Smooth muscle cell (in vitro differentiated cells): ENCODE results near the gene TRAK1. TPM values are rescaled to one million over a fixed set of nuclear protein-coding genes. Genes with fewer than 3 reads are reported as not detected.
A peak's percentile ranks its signal among the peaks of the same experiment; 100 is the strongest.

Experiments used
- DNase-seq: peaks from one replicate; lab custom pipeline; 2025; ENCODE audit not compliant: unreplicated experiment; lab: John Stamatoyannopoulos, UW
- H2AFZ ChIP-seq: fragments of 200-600 bp; sonication (generic); 2 replicates; pipeline ENCODE4 v1.6.0; 2016; ENCODE audit warnings: antibody characterized with exemption, low read depth, mild to moderate bottlenecking
- H3F3A ChIP-seq: fragments of 200-600 bp; sonication (generic); 2 replicates; pipeline ENCODE4 v1.6.0; 2017; ENCODE audit warnings: antibody characterized with exemption, low read depth
- H3K27ac ChIP-seq: fragments of 200-600 bp; sonication (generic); 2 replicates; pipeline ENCODE4 v1.5.1; 2016; ENCODE audit warnings: low read depth, mild to moderate bottlenecking
- H3K27me3 ChIP-seq: fragments of 200-600 bp; sonication (generic); 2 replicates; pipeline ENCODE4 v1.6.1; 2016; ENCODE audit warnings: low read depth, mild to moderate bottlenecking
- H3K36me3 ChIP-seq: fragments of 200-600 bp; sonication (generic); 2 replicates; pipeline ENCODE4 v1.5.1; 2016; ENCODE audit warnings: low read depth
- H3K4me1 ChIP-seq: fragments of 200-600 bp; sonication (generic); 2 replicates; pipeline ENCODE4 v1.5.1; 2016; ENCODE audit warnings: low read depth
- H3K4me2 ChIP-seq: fragments of 200-600 bp; sonication (generic); 2 replicates; pipeline ENCODE4 v1.6.0; 2016; ENCODE audit warnings: mild to moderate bottlenecking
- H3K4me3 ChIP-seq: fragments of 200-600 bp; sonication (generic); 2 replicates; pipeline ENCODE4 v1.5.1; 2016; ENCODE audit warnings: mild to moderate bottlenecking
- H3K79me2 ChIP-seq: fragments of 200-600 bp; sonication (generic); 2 replicates; pipeline ENCODE4 v1.6.0; 2016; ENCODE audit warnings: low read depth, mild to moderate bottlenecking
- H3K9ac ChIP-seq: fragments of 200-600 bp; sonication (generic); 2 replicates; pipeline ENCODE4 v1.6.0; 2016; ENCODE audit warnings: low read depth
- H3K9me3 ChIP-seq: fragments of 200-600 bp; sonication (generic); replicated peaks from 2 replicates; pipeline ENCODE4 v1.5.1; 2016; ENCODE audit warnings: low read depth
- H4K20me1 ChIP-seq: fragments of 200-600 bp; sonication (generic); 2 replicates; pipeline ENCODE4 v1.6.0; 2016; ENCODE audit warnings: low read depth
- CTCF ChIP-seq: fragments of 200-600 bp; sonication (generic); IDR thresholded peaks from 2 replicates; pipeline ENCODE4 v1.5.1; 2017; ENCODE audit warnings: borderline replicate concordance, mild to moderate bottlenecking, antibody characterized with exemption; ENCODE audit not compliant: insufficient read depth, poor library complexity, severe bottlenecking
- WGBS: methylation state at CpG from one replicate; pipeline ENCODE4 v1.1.7; 2016; ENCODE audit warnings: low lambda C conversion rate; 5-methylcytosine and 5-hydroxymethylcytosine counted together
- polyA plus RNA-seq: library from polyadenylated mRNA; unstranded; fragments of >200 nt; fragmentation: Nextera tagmentation; extraction: Ambion mirVana; gene quantifications from 2 replicates; pipeline ENCODE4 v1.2.1, GENCODE V29; 2016
- total RNA-seq: library from RNA; depleted of rRNA; stranded (reverse); fragments of >200 nt; gene quantifications from 2 replicates; pipeline ENCODE4 v1.2.3, GENCODE V29; 2014

TRAK1 gene
- total and polyA plus RNA-seq, 2 experiments from 2014 or later = 8.7 to 16.3 TPM

GRCh38 chr3:42224658-42225421 lies 133.7 kb downstream of the TRAK1 start:
- Histone ChIP-seq H3K4me2 (peak overlapping the region; percentile 66), H2AFZ (no peak overlapping the region), H3K27me3 (no peaks in the 10 kb centered on the region), H3K36me3 (no peaks in the 10 kb centered on the region), H4K20me1 (no peaks in the 10 kb centered on the region), H3K79me2 (no peaks in the 10 kb centered on the region), H3K27ac (peak overlapping the region; percentile 8), H3F3A (no peaks in the 10 kb centered on the region), H3K9ac (no peak overlapping the region), H3K4me1 (no peaks in the 10 kb centered on the region), H3K9me3 (no peaks in the 10 kb centered on the region), H3K4me3 (no peak overlapping the region)
- TF ChIP-seq CTCF = no peak
- WGBS = 69% methylated on average over 12 of the region's 12 CpGs
- DNase-seq = no peak

GRCh38 chr3:42225486-42226363 lies 134.6 kb downstream of the TRAK1 start:
- no peak overlapping the region for H3K4me3 ChIP-seq
- no peak for DNase-seq
- H3K79me2 ChIP-seq = no peaks in the 10 kb centered on the region
- no peak overlapping the region for H2AFZ ChIP-seq
- no peaks in the 10 kb centered on the region for H3F3A ChIP-seq
- no peaks in the 10 kb centered on the region for H3K36me3 ChIP-seq
- H4K20me1 ChIP-seq = no peaks in the 10 kb centered on the region
- no peaks in the 10 kb centered on the region for H3K4me1 ChIP-seq
- H3K4me2 ChIP-seq = no peak overlapping the region
- H3K27me3 ChIP-seq = no peaks in the 10 kb centered on the region
- no peak for TF ChIP-seq CTCF
- WGBS = 88% methylated on average over 5 of the region's 5 CpGs
- no peaks in the 10 kb centered on the region for H3K9me3 ChIP-seq
- H3K27ac ChIP-seq = peak overlapping the region; percentile 8
- H3K9ac ChIP-seq = no peak overlapping the region

- Histone ChIP-seq H3K36me3 (no peaks in the 10 kb centered on the region), H4K20me1 (no peaks in the 10 kb centered on the region), H3K9me3 (no peaks in the 10 kb centered on the region), H3K9ac (no peak overlapping the region), H3K27me3 (no peaks in the 10 kb centered on the region), H3K4me1 (no peaks in the 10 kb centered on the region), H3K27ac (no peak overlapping the region), H3K4me2 (no peak overlapping the region), H3K4me3 (no peak overlapping the region), H2AFZ (no peak overlapping the region), H3F3A (no peaks in the 10 kb centered on the region), H3K79me2 (no peaks in the 10 kb centered on the region)
- DNase-seq = no peak
- no peak for TF ChIP-seq CTCF
- WGBS = 90% methylated on average over 11 of the region's 11 CpGs
Measured at GRCh38 chr3:42226470-42227425, 135.6 kb downstream of the TRAK1 start.
